ENCODE results near the gene INTS14. TPM values are rescaled to one million over a fixed set of nuclear protein-coding genes. Genes with fewer than 3 reads are reported as not detected.
A peak's percentile ranks its signal among the peaks of the same experiment; 100 is the strongest.

Gene INTS14
- total RNA-seq, 1 donor from 2014 or later = 41.2 TPM

DNA sequence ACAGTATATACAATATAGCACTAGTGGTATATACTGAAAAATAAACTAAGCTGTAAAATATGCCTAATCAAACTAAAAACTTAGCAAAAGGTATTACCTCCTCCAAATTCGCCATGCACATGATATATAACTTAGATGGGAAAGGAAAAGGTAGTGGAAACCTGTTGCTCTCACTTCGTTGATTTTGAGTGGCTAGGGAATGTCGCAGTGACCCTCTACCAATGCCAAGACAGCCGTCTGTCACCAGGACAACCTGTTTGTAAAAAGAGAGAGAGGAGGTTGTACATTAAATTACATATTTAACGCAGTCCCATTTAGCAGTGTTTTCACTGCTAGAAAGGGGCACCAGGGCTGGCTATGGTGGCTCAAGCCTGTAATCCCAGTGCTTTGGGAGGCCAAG is 11.3 kb downstream of the INTS14 start:
- intact Hi-C loops (cut with micrococcal nuclease) = loop anchor here (5.0 kb wide), 1 partner anchor 693 kb away; the partner anchor contains the start of gene DIS3L
- DNase-seq (no peak), ATAC-seq (ENCODE audit: low read depth) (no peak)
- peaks cover 78% of the 10 kb centered on the region for H3K36me3 Mint-ChIP-seq (ENCODE audit: low read depth)
- no peak for TF ChIP-seq CTCF (IDR thresholded peaks at IDR 0.05)
- no peak overlapping the region for H3K4me3 Mint-ChIP-seq
- H3K27me3 Mint-ChIP-seq = no peaks in the 10 kb centered on the region
- H3K27ac Mint-ChIP-seq = no peak overlapping the region
- ChIA-PET CTCF (no interaction called here), POLR2A (no interaction called here)
- no peaks in the 10 kb centered on the region for H3K4me1 Mint-ChIP-seq
- no peaks in the 10 kb centered on the region for H3K9me3 Mint-ChIP-seq

- POLR2A ChIA-PET = interaction anchor here (0.5 to 1.0 kb wide), 2 partner anchors 12 to 163 kb away, joined by 3 to 6 read pairs; partner anchors contain the start of gene INTS14
- CTCF ChIA-PET = no interaction called here
- Mint-ChIP-seq H3K27ac (no peak overlapping the region), H3K27me3 (no peaks in the 10 kb centered on the region), H3K4me3 (no peak overlapping the region), H3K9me3 (no peaks in the 10 kb centered on the region), H3K36me3 (ENCODE audit: low read depth) (peaks cover 76% of the 10 kb centered on the region), H3K4me1 (no peaks in the 10 kb centered on the region)
- ATAC-seq (ENCODE audit: low read depth) = no peak
- intact Hi-C loops (cut with micrococcal nuclease) = loop anchor here (5.0 kb wide), 1 partner anchor 694 kb away; the partner anchor contains the start of gene DIS3L
- no peak for TF ChIP-seq CTCF (IDR thresholded peaks at IDR 0.05)
- DNase-seq = no peak
Measured at GRCh38 chr15:65598468-65598867, 12.5 kb downstream of the INTS14 start.

DNA sequence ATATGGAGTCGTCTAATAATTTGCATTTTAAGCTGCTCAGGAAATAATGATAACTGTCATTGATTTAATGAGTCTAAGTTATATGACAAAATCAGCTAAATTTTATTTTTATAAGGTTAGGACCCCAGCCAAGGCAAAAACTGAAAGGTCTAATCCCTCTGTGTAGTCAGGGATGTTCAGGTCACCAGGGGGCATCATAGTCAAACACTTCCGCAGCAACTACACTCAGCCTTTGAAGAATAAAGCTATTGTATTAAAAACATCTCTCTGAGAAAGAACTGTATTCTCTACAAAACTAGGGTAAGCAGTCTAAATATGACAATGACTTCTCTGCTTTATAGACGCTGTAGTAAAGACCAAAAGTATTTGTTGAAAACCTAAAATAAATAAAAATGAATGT is 15.0 kb downstream of the INTS14 start:
- no peaks in the 10 kb centered on the region for H3K4me1 Mint-ChIP-seq
- DNase-seq (no peak), ATAC-seq (ENCODE audit: low read depth) (no peak)
- no peak for TF ChIP-seq CTCF (IDR thresholded peaks at IDR 0.05)
- intact Hi-C loops (cut with micrococcal nuclease) = loop anchor here (5.0 kb wide), 1 partner anchor 696 kb away; the partner anchor contains the start of gene DIS3L
- H3K27ac Mint-ChIP-seq = no peak overlapping the region
- no peak overlapping the region for H3K4me3 Mint-ChIP-seq
- CTCF ChIA-PET = interaction anchor here (0.6 to 2.1 kb wide), 7 partner anchors 9 to 692 kb away, joined by 3 to 7 read pairs (median 3); no protein-coding TSS in a partner anchor
- POLR2A ChIA-PET = interaction anchor here (1.0 kb wide), 1 partner anchor 11 kb away, joined by 3 read pairs; no protein-coding TSS in a partner anchor
- no peaks in the 10 kb centered on the region for H3K9me3 Mint-ChIP-seq
- peaks cover 80% of the 10 kb centered on the region for H3K36me3 Mint-ChIP-seq (ENCODE audit: low read depth)
- no peaks in the 10 kb centered on the region for H3K27me3 Mint-ChIP-seq

GRCh38 chr15:65587094-65587493 is 23.8 kb downstream of the INTS14 start:
- no peak overlapping the region for H3K27ac Mint-ChIP-seq
- H3K4me1 Mint-ChIP-seq = peaks cover 17% of the 10 kb centered on the region
- no peak for TF ChIP-seq CTCF (IDR thresholded peaks at IDR 0.05)
- peaks cover 76% of the 10 kb centered on the region for H3K36me3 Mint-ChIP-seq (ENCODE audit: low read depth)
- CTCF ChIA-PET = interaction anchor here (1.0 kb wide), 1 partner anchor 9 kb away, joined by 3 read pairs; no protein-coding TSS in a partner anchor
- no peaks in the 10 kb centered on the region for H3K27me3 Mint-ChIP-seq
- no peaks in the 10 kb centered on the region for H3K9me3 Mint-ChIP-seq
- intact Hi-C loops (cut with micrococcal nuclease) = no loop called here
- H3K4me3 Mint-ChIP-seq = no peak overlapping the region
- POLR2A ChIA-PET = no interaction called here
- DNase-seq = no peak
- no peak for ATAC-seq (ENCODE audit: low read depth)

GRCh38 chr15:65584241-65584640 is 26.7 kb downstream of the INTS14 start:
- CTCF ChIA-PET = no interaction called here

More at GRCh38 chr15:65584241-65584640, 26.7 kb downstream of the INTS14 start:
- peaks cover 73% of the 10 kb centered on the region for H3K36me3 Mint-ChIP-seq (ENCODE audit: low read depth)
- H3K27ac Mint-ChIP-seq = peak overlapping the region; percentile 76
- ATAC-seq (ENCODE audit: low read depth) (no peak), DNase-seq (no peak)
- POLR2A ChIA-PET = no interaction called here
- intact Hi-C loops (cut with micrococcal nuclease) = no loop called here
- H3K9me3 Mint-ChIP-seq = no peaks in the 10 kb centered on the region
- no peak overlapping the region for H3K4me3 Mint-ChIP-seq
- TF ChIP-seq CTCF (IDR thresholded peaks at IDR 0.05) = no peak
- no peaks in the 10 kb centered on the region for H3K27me3 Mint-ChIP-seq
- peaks cover 17% of the 10 kb centered on the region for H3K4me1 Mint-ChIP-seq

Measured in activated B cell treated with CpG ODN at 0.5 μM for 24 hours (primary cell).